HepG2 (cell line): ENCODE data around the gene PGPEP1. TPM values are rescaled to one million over a fixed set of nuclear protein-coding genes. Genes with fewer than 3 reads are reported as not detected.

Experiments used
- ARHGAP35 ChIP-seq: sonication (generic); formaldehyde crosslinking; IDR thresholded peaks from 2 replicates; pipeline ENCODE4 v1.9.0; 2022; ENCODE audit warnings: mild to moderate bottlenecking, inconsistent platforms, moderate library complexity, missing genetic modification reagents, borderline replicate concordance
- BCL6 ChIP-seq: IDR thresholded peaks from 2 replicates; pipeline ENCODE4 v1.6.1; 2016; ENCODE audit warnings: missing genetic modification reagents, missing compliant biosample characterization
- BORCS8-MEF2B ChIP-seq: sonication (generic); formaldehyde crosslinking; IDR thresholded peaks from 2 replicates; pipeline ENCODE4 v1.8.0; 2022; ENCODE audit warnings: mild to moderate bottlenecking, missing genetic modification reagents
- CHD4 ChIP-seq: fragments of 200-600 bp; sonication (generic); IDR thresholded peaks from 2 replicates; pipeline ENCODE4 v1.7.0; 2017; ENCODE audit warnings: mild to moderate bottlenecking, low read length, borderline replicate concordance
- FOXK2 ChIP-seq: fragments of 450-650 bp; IDR thresholded peaks from 2 replicates; pipeline ENCODE4 v1.6.1; 2016
- HOXA9 ChIP-seq: sonication (generic); formaldehyde crosslinking; IDR thresholded peaks from 2 replicates; pipeline ENCODE4 v1.8.1; 2022; ENCODE audit warnings: missing genetic modification reagents, mild to moderate bottlenecking, moderate library complexity, borderline replicate concordance
- KAT2B ChIP-seq: fragments of 150-350 bp; IDR thresholded peaks from 2 replicates; pipeline ENCODE4 v1.6.1; 2014; ENCODE audit warnings: low read depth, low read length, borderline replicate concordance
- KAT7 ChIP-seq: IDR thresholded peaks from 2 replicates; pipeline ENCODE4 v1.6.1; 2018; ENCODE audit warnings: borderline replicate concordance, missing compliant biosample characterization
- KLF12 ChIP-seq: sonication (generic); formaldehyde crosslinking; IDR thresholded peaks from 2 replicates; pipeline ENCODE4 v1.4.0; 2020; ENCODE audit warnings: missing genetic modification reagents, borderline replicate concordance
- NKX3-1 ChIP-seq: sonication (generic); formaldehyde crosslinking; IDR thresholded peaks from 2 replicates; pipeline ENCODE4 v1.5.0; 2020; ENCODE audit warnings: missing genetic modification reagents
- SSRP1 ChIP-seq: IDR thresholded peaks from 2 replicates; pipeline ENCODE4 v1.6.1; 2016; ENCODE audit warnings: control low read depth
- THYN1 ChIP-seq: sonication (generic); formaldehyde crosslinking; IDR thresholded peaks from 2 replicates; pipeline ENCODE4 v1.8.1; 2023; ENCODE audit warnings: low read depth, mild to moderate bottlenecking, moderate library complexity, missing genetic modification reagents, borderline replicate concordance
- ZFP36L2 ChIP-seq: sonication (generic); formaldehyde crosslinking; IDR thresholded peaks from 2 replicates; pipeline ENCODE4 v1.4.0; 2020; ENCODE audit warnings: missing genetic modification reagents
- ZNF773 ChIP-seq: sonication (generic); formaldehyde crosslinking; IDR thresholded peaks from 2 replicates; pipeline ENCODE4 v1.4.0; 2020; ENCODE audit warnings: missing genetic modification reagents, borderline replicate concordance
- polyA plus RNA-seq, 8 experiments: library from polyadenylated mRNA; depleted of rRNA in 3 of 8; stranded (reverse) in 7 of 8; unstranded in 1 of 8; fragments of >200 nt; fragmentation: Illumina TruSeq in 4 of 8; extraction: Trizol in 4 of 8; gene quantifications; 2 replicates each; pipeline versions ENCODE4 v1.2.1 to v1.2.3, GENCODE V29; 2011 to 2016; ENCODE audit warnings: low read depth in 4 of 8, missing spikeins in 1 of 8, mixed read lengths in 1 of 8; ENCODE audit not compliant: insufficient read depth in 1 of 8
- total RNA-seq, 5 experiments: library from RNA; depleted of rRNA; stranded (reverse); fragments of >200 nt; fragmentation: Illumina TruSeq; extraction: Trizol; gene quantifications; 2 replicates each; pipeline ENCODE4 v1.2.3, GENCODE V29; 2016; ENCODE audit warnings: low read depth in 1 of 5
- TF ChIP-seq, protein P1 (sequence below): sonication (generic); formaldehyde crosslinking; IDR thresholded peaks from 2 replicates; pipeline ENCODE4 v1.4.0; 2020; ENCODE audit warnings: mild to moderate bottlenecking, missing genetic modification reagents
- TF ChIP-seq, protein P2 (sequence below): fragments of 450-650 bp; IDR thresholded peaks from 2 replicates; pipeline ENCODE4 v1.6.1; 2017
- TF ChIP-seq, protein P3 (sequence below): sonication (generic); formaldehyde crosslinking; IDR thresholded peaks from 2 replicates; pipeline ENCODE4 v1.8.0; 2022; ENCODE audit warnings: mild to moderate bottlenecking, missing genetic modification reagents, borderline replicate concordance
- TF ChIP-seq, protein P4 (sequence below): sonication (generic); formaldehyde crosslinking; IDR thresholded peaks from 2 replicates; pipeline ENCODE4 v1.5.0; 2020; ENCODE audit warnings: mild to moderate bottlenecking, missing genetic modification reagents, moderate library complexity
- TF ChIP-seq, protein P5 (sequence below): sonication (generic); formaldehyde crosslinking; IDR thresholded peaks from 2 replicates; pipeline ENCODE4 v1.4.0; 2020; ENCODE audit warnings: mild to moderate bottlenecking, missing genetic modification reagents

The PGPEP1 gene
- total and polyA plus RNA-seq, 2 of the 13 experiments (the other 11 are each of a cell fraction or from before 2014, with no cell fraction given), result 53.1 to 56.6 TPM

DNA sequence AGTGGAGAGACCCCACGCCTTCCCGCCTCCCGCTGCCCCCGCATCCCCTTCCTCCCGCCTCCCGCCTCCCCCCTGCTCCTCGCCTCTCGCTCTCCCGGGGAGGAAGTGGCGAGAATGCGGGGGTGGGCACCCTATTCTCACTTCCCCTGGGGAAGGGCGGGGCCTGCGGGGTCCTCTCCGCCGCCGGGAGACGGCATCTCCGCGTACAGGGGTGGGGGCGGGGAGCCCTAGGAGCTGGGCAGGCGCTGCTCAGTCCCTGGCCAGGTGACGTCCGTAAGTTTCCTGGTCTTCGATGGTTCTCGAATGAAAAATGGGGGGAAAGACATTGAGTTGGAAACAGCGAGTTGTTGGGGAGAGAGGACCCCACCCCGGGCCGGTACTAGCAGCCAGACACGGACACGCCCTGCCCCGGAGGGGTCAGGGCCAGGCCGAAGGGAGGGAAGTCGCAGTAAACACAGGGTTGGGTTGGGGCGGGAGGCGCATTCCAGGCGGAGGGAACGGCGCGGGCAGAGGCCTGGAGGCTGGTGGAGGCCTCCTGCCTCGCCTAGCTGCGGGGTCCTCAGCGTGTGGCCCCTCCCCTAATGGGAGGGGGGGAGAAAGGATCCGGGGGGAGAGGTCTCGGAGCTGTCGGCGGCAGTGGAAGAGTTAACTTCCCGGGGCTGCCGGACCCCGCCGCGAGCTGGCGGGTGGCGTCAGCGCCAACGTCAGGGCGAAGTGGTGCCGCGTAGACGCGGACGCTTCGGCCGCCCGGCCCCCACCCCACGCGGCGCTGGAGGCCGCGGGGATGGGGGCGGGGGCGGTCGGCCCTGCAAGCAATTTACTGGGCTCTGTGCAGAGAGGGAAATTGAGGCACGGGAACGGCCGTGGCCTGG lies 48.6 kb upstream of the PGPEP1 start (continued):
- TF ChIP-seq, protein P1, sequence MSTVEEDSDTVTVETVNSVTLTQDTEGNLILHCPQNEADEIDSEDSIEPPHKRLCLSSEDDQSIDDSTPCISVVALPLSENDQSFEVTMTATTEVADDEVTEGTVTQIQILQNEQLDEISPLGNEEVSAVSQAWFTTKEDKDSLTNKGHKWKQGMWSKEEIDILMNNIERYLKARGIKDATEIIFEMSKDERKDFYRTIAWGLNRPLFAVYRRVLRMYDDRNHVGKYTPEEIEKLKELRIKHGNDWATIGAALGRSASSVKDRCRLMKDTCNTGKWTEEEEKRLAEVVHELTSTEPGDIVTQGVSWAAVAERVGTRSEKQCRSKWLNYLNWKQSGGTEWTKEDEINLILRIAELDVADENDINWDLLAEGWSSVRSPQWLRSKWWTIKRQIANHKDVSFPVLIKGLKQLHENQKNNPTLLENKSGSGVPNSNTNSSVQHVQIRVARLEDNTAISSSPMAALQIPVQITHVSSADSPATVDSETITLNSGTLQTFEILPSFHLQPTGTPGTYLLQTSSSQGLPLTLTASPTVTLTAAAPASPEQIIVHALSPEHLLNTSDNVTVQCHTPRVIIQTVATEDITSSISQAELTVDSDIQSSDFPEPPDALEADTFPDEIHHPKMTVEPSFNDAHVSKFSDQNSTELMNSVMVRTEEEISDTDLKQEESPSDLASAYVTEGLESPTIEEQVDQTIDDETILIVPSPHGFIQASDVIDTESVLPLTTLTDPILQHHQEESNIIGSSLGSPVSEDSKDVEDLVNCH (CRISPR knock-in tag), result no peak
- TF ChIP-seq ZNF773 (CRISPR knock-in tag), result peak; percentile 73; the same call in 1 of the 2 replicates
- no peak for TF ChIP-seq THYN1
- TF ChIP-seq KAT7 (CRISPR knock-in tag), result 0 out of 2 replicates have a peak, but pooled peaks have one; percentile 60
- peak; percentile 69 for TF ChIP-seq BCL6 (CRISPR knock-in tag)
- TF ChIP-seq, protein P2, sequence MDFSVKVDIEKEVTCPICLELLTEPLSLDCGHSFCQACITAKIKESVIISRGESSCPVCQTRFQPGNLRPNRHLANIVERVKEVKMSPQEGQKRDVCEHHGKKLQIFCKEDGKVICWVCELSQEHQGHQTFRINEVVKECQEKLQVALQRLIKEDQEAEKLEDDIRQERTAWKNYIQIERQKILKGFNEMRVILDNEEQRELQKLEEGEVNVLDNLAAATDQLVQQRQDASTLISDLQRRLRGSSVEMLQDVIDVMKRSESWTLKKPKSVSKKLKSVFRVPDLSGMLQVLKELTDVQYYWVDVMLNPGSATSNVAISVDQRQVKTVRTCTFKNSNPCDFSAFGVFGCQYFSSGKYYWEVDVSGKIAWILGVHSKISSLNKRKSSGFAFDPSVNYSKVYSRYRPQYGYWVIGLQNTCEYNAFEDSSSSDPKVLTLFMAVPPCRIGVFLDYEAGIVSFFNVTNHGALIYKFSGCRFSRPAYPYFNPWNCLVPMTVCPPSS, result no peak
- TF ChIP-seq, protein P3, sequence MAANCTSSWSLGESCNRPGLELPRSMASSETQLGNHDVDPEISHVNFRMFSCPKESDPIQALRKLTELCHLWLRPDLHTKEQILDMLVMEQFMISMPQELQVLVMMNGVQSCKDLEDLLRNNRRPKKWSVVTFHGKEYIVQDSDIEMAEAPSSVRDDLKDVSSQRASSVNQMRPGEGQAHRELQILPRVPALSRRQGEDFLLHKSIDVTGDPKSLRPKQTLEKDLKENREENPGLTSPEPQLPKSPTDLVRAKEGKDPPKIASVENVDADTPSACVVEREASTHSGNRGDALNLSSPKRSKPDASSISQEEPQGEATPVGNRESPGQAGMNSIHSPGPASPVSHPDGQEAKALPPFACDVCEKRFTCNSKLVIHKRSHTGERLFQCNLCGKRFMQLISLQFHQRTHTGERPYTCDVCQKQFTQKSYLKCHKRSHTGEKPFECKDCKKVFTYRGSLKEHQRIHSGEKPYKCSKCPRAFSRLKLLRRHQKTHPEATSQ (CRISPR knock-in tag), result no peak
- TF ChIP-seq SSRP1 (CRISPR knock-in tag), result no peak
- no peak for TF ChIP-seq CHD4
- TF ChIP-seq HOXA9 (CRISPR knock-in tag), result no peak
- TF ChIP-seq, protein P4, sequence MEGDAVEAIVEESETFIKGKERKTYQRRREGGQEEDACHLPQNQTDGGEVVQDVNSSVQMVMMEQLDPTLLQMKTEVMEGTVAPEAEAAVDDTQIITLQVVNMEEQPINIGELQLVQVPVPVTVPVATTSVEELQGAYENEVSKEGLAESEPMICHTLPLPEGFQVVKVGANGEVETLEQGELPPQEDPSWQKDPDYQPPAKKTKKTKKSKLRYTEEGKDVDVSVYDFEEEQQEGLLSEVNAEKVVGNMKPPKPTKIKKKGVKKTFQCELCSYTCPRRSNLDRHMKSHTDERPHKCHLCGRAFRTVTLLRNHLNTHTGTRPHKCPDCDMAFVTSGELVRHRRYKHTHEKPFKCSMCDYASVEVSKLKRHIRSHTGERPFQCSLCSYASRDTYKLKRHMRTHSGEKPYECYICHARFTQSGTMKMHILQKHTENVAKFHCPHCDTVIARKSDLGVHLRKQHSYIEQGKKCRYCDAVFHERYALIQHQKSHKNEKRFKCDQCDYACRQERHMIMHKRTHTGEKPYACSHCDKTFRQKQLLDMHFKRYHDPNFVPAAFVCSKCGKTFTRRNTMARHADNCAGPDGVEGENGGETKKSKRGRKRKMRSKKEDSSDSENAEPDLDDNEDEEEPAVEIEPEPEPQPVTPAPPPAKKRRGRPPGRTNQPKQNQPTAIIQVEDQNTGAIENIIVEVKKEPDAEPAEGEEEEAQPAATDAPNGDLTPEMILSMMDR, result no peak
- TF ChIP-seq, protein P5, sequence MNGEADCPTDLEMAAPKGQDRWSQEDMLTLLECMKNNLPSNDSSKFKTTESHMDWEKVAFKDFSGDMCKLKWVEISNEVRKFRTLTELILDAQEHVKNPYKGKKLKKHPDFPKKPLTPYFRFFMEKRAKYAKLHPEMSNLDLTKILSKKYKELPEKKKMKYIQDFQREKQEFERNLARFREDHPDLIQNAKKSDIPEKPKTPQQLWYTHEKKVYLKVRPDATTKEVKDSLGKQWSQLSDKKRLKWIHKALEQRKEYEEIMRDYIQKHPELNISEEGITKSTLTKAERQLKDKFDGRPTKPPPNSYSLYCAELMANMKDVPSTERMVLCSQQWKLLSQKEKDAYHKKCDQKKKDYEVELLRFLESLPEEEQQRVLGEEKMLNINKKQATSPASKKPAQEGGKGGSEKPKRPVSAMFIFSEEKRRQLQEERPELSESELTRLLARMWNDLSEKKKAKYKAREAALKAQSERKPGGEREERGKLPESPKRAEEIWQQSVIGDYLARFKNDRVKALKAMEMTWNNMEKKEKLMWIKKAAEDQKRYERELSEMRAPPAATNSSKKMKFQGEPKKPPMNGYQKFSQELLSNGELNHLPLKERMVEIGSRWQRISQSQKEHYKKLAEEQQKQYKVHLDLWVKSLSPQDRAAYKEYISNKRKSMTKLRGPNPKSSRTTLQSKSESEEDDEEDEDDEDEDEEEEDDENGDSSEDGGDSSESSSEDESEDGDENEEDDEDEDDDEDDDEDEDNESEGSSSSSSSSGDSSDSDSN (CRISPR knock-in tag), result peak; percentile 51; the same call in 1 of the 2 replicates
- TF ChIP-seq ZFP36L2, result no peak
- no peak for TF ChIP-seq FOXK2
- no peak for TF ChIP-seq KLF12 (CRISPR knock-in tag)
- 0 out of 2 replicates have a peak, but pooled peaks have one; percentile 53 for TF ChIP-seq BORCS8-MEF2B (CRISPR knock-in tag)
- no peak for TF ChIP-seq ARHGAP35 (CRISPR knock-in tag)
- TF ChIP-seq KAT2B, result no peak
- TF ChIP-seq NKX3-1 (CRISPR knock-in tag), result 0 out of 2 replicates have a peak, but pooled peaks have one; percentile 24
